Rectal smooth muscle tissue (tissue), 1 donor: Measurements from ENCODE around the gene CSK.

Experiments used
- H3K27ac ChIP-seq: one replicate; pipeline ENCODE4 v1.7.0; 2013; ENCODE audit warnings: low read depth, low read length, inconsistent platforms
- H3K27me3 ChIP-seq: one replicate; pipeline ENCODE4 v1.7.0; 2013; ENCODE audit warnings: low read length; ENCODE audit not compliant: control insufficient read depth, insufficient read depth
- H3K36me3 ChIP-seq: one replicate; pipeline ENCODE4 v1.7.0; 2013; ENCODE audit warnings: low read length; ENCODE audit not compliant: control insufficient read depth, insufficient read depth
- H3K4me1 ChIP-seq: one replicate; pipeline ENCODE4 v1.7.0; 2013; ENCODE audit warnings: low read length; ENCODE audit not compliant: control insufficient read depth, insufficient read depth
- H3K4me3 ChIP-seq: one replicate; pipeline ENCODE4 v1.7.0; 2013; ENCODE audit warnings: low read length
- H3K9ac ChIP-seq: one replicate; pipeline ENCODE4 v1.7.0; 2013; ENCODE audit warnings: low read length

CSK gene

GRCh38 chr15:74839526-74840395 is 57.9 kb downstream of the CSK start:
- no peak overlapping the region for H3K4me3 ChIP-seq
- H3K36me3 ChIP-seq = peaks cover 4% of the 10 kb centered on the region
- H3K9ac ChIP-seq = no peak overlapping the region
- H3K27ac ChIP-seq = no peak overlapping the region
- no peaks in the 10 kb centered on the region for H3K27me3 ChIP-seq
- peaks cover 8% of the 10 kb centered on the region for H3K4me1 ChIP-seq

GRCh38 chr15:74840851-74841775 is 59.2 kb downstream of the CSK start:
- H3K36me3 ChIP-seq = peaks cover 4% of the 10 kb centered on the region
- H3K27ac ChIP-seq = no peak overlapping the region

GRCh38 chr15:74841891-74842373 is 60.1 kb downstream of the CSK start:
- H3K27ac ChIP-seq = no peak overlapping the region
- H3K4me3 ChIP-seq = peak overlapping the region; percentile 95
- peak overlapping the region; percentile 78 for H3K9ac ChIP-seq
- H3K4me1 ChIP-seq = peaks cover 8% of the 10 kb centered on the region
- H3K36me3 ChIP-seq = peaks cover 4% of the 10 kb centered on the region
- H3K27me3 ChIP-seq = no peaks in the 10 kb centered on the region

More at GRCh38 chr15:74840851-74841775, 59.2 kb downstream of the CSK start:
- H3K4me1 ChIP-seq = peaks cover 8% of the 10 kb centered on the region
- no peak overlapping the region for H3K9ac ChIP-seq
- no peak overlapping the region for H3K4me3 ChIP-seq
- no peaks in the 10 kb centered on the region for H3K27me3 ChIP-seq

- Histone ChIP-seq H3K27ac (peak within 1 kb of the TSS; percentile 83), H3K4me1 (peaks cover 8% of the 10 kb centered on the region), H3K4me3 (peak within 1 kb of the TSS; percentile 95), H3K9ac (peak within 1 kb of the TSS; percentile 78), H3K27me3 (no peaks in the 10 kb centered on the region), H3K36me3 (peaks cover 9% of the 10 kb centered on the region)
Measured at GRCh38 chr15:74842581-74843444, 60.9 kb downstream of the CSK start, which contains the start of gene ULK3. Gene ULK3 (minus strand): TSS chr15:74843156. CDS start chr15:74843105, 51 bp downstream.

GRCh38 chr15:74843445-74843828 is 61.6 kb downstream of the CSK start:
- Histone ChIP-seq H3K4me1 (peaks cover 8% of the 10 kb centered on the region), H3K9ac (peak overlapping the region; percentile 39), H3K27me3 (no peaks in the 10 kb centered on the region), H3K4me3 (peak overlapping the region; percentile 66), H3K36me3 (peaks cover 13% of the 10 kb centered on the region), H3K27ac (peak overlapping the region; percentile 83)

GRCh38 chr15:74843891-74844299 is 62.0 kb downstream of the CSK start:
- Histone ChIP-seq H3K4me3 (peak overlapping the region; percentile 66), H3K36me3 (peaks cover 15% of the 10 kb centered on the region), H3K27ac (peak overlapping the region; percentile 83), H3K4me1 (peaks cover 8% of the 10 kb centered on the region), H3K9ac (peak overlapping the region; percentile 39), H3K27me3 (no peaks in the 10 kb centered on the region)

GRCh38 chr15:74844319-74845207 is 62.7 kb downstream of the CSK start:
- Histone ChIP-seq H3K4me1 (peaks cover 8% of the 10 kb centered on the region), H3K36me3 (peaks cover 13% of the 10 kb centered on the region), H3K4me3 (no peak overlapping the region), H3K27me3 (no peaks in the 10 kb centered on the region), H3K9ac (no peak overlapping the region), H3K27ac (no peak overlapping the region)

GRCh38 chr15:74845208-74845568 is 63.3 kb downstream of the CSK start:
- Histone ChIP-seq H3K9ac (no peak overlapping the region), H3K27me3 (no peaks in the 10 kb centered on the region), H3K27ac (no peak overlapping the region), H3K4me3 (no peak overlapping the region), H3K4me1 (peaks cover 8% of the 10 kb centered on the region), H3K36me3 (peaks cover 14% of the 10 kb centered on the region)

- Histone ChIP-seq H3K27me3 (no peaks in the 10 kb centered on the region), H3K9ac (no peak overlapping the region), H3K4me1 (peaks cover 8% of the 10 kb centered on the region), H3K36me3 (peaks cover 18% of the 10 kb centered on the region), H3K4me3 (no peak overlapping the region), H3K27ac (no peak overlapping the region)
Measured at GRCh38 chr15:74845581-74845980, 63.7 kb downstream of the CSK start.

GRCh38 chr15:74847432-74847831 is 65.6 kb downstream of the CSK start:
- Histone ChIP-seq H3K9ac (no peak overlapping the region), H3K27ac (no peak overlapping the region)

GRCh38 chr15:74850393-74850792 is 68.5 kb downstream of the CSK start:
- no peak overlapping the region for H3K4me3 ChIP-seq
- H3K27me3 ChIP-seq = no peaks in the 10 kb centered on the region
- H3K4me1 ChIP-seq = no peaks in the 10 kb centered on the region
- peaks cover 49% of the 10 kb centered on the region for H3K36me3 ChIP-seq
- no peak overlapping the region for H3K9ac ChIP-seq
- no peak overlapping the region for H3K27ac ChIP-seq

More at GRCh38 chr15:74847432-74847831, 65.6 kb downstream of the CSK start:
- Histone ChIP-seq H3K36me3 (peaks cover 35% of the 10 kb centered on the region), H3K27me3 (no peaks in the 10 kb centered on the region), H3K4me3 (no peak overlapping the region), H3K4me1 (peaks cover 4% of the 10 kb centered on the region)
